Liver (tissue), 2 donors: ENCODE measurements around the gene KATNAL1.

Experiments used
- TF ChIP-seq, protein P1 (sequence below): fragments of 150-350 bp; IDR thresholded peaks from 2 replicates; pipeline ENCODE4 v1.5.1; 2017; ENCODE audit warnings: improper control_type of control experiment, low read depth, low read length; ENCODE audit not compliant: missing input control
- TF ChIP-seq, protein P2 (sequence below): IDR thresholded peaks from 2 replicates; pipeline ENCODE4 v1.6.1; 2016; ENCODE audit warnings: antibody characterized with exemption, mild to moderate bottlenecking
- donor health status: healthy.

DNA sequence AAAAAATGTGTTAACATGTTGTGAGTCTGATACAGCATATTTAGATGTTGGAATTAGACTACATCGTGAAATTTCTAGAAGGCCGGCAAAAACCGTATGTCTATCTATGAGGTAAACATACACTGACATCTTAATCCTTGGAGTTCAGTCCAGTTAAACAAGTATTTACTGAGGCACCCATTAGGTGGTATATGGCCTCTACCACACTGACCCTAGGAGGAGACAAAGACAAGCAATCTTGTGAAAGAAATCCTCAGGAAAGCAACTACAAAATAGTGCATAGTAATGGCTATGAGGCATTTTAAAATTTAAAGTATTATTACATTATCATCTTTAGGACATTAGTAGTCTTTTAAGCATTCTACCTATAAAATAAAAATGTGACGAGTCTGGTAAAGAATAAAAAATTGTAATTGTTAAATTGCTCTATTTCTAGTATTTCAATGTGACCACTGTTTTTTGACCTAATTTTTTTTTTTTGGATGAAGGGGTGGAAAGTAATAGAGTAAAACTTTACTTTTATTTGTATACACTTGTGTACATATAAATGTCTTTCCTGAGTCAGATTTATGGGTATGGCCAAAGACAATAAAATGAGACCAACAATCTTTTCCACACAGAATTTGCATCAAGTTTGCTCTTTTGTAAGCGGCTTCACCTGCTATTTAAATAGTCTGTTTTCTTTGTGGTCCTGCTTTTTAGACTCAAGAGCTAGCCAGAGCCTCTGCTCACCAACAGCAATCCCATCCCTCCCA is 50.5 kb downstream of the KATNAL1 start:
- TF ChIP-seq, protein P1, sequence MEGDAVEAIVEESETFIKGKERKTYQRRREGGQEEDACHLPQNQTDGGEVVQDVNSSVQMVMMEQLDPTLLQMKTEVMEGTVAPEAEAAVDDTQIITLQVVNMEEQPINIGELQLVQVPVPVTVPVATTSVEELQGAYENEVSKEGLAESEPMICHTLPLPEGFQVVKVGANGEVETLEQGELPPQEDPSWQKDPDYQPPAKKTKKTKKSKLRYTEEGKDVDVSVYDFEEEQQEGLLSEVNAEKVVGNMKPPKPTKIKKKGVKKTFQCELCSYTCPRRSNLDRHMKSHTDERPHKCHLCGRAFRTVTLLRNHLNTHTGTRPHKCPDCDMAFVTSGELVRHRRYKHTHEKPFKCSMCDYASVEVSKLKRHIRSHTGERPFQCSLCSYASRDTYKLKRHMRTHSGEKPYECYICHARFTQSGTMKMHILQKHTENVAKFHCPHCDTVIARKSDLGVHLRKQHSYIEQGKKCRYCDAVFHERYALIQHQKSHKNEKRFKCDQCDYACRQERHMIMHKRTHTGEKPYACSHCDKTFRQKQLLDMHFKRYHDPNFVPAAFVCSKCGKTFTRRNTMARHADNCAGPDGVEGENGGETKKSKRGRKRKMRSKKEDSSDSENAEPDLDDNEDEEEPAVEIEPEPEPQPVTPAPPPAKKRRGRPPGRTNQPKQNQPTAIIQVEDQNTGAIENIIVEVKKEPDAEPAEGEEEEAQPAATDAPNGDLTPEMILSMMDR, result no peak
- TF ChIP-seq, protein P2, sequence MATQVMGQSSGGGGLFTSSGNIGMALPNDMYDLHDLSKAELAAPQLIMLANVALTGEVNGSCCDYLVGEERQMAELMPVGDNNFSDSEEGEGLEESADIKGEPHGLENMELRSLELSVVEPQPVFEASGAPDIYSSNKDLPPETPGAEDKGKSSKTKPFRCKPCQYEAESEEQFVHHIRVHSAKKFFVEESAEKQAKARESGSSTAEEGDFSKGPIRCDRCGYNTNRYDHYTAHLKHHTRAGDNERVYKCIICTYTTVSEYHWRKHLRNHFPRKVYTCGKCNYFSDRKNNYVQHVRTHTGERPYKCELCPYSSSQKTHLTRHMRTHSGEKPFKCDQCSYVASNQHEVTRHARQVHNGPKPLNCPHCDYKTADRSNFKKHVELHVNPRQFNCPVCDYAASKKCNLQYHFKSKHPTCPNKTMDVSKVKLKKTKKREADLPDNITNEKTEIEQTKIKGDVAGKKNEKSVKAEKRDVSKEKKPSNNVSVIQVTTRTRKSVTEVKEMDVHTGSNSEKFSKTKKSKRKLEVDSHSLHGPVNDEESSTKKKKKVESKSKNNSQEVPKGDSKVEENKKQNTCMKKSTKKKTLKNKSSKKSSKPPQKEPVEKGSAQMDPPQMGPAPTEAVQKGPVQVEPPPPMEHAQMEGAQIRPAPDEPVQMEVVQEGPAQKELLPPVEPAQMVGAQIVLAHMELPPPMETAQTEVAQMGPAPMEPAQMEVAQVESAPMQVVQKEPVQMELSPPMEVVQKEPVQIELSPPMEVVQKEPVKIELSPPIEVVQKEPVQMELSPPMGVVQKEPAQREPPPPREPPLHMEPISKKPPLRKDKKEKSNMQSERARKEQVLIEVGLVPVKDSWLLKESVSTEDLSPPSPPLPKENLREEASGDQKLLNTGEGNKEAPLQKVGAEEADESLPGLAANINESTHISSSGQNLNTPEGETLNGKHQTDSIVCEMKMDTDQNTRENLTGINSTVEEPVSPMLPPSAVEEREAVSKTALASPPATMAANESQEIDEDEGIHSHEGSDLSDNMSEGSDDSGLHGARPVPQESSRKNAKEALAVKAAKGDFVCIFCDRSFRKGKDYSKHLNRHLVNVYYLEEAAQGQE, result no peak
